ENCODE measurements around the gene AACS.

GRCh38 chr12:125162489-125163028, 97.3 kb downstream of the AACS start:
- TF ChIP-seq CTCF (IDR thresholded peaks at IDR 0.05) (no peak), POLR2A (IDR thresholded peaks at IDR 0.05) (no peak)

Data from thyroid gland (tissue), 4 donors.